HepG2 (cell line): ENCODE measurements around the gene ELANE. TPM values are rescaled to one million over a fixed set of nuclear protein-coding genes. Genes with fewer than 3 reads are reported as not detected.

Experiments used
- ATAC-seq: fragments of 200-7000 bp; cut with Tn5 transposase; 3 replicates; pipeline ENCODE4 v1.9.1; 2020; ENCODE audit warnings: mild to moderate bottlenecking, moderate library complexity
- BruUV-seq: library from RNA; stranded (reverse); fragments of 400-500 nt; replicated peaks from 2 replicates; lab custom pipeline; 2021; lab: Mats Ljungman, UMichigan
- CTCF ChIA-PET: fragments of 300-600 bp; formaldehyde crosslinking; extraction: SDS; loops from one replicate; lab custom pipeline; 2021; ENCODE audit warnings: low total read pairs, inconsistent platforms, low intra/inter-chr PET ratio; lab: Yijun Ruan, JAX
- POLR2A ChIA-PET: fragments of 350-600 bp; sonication (Branson Sonifier 250); formaldehyde crosslinking; loops from one replicate; lab custom pipeline; 2020; ENCODE audit warnings: antibody characterized with exemption, inconsistent platforms; lab: Yijun Ruan, JAX
- DNase-seq: peaks from one replicate; pipeline ENCODE4 v3.0.0-alpha.2; 2015; ENCODE audit warnings: low spot score
- FAIRE-seq: peaks from 3 replicates; lab custom pipeline; 2011; peaks lifted over from hg19 to GRCh38; lab: Jason Lieb, UNC
- H2AFZ ChIP-seq: one replicate; pipeline ENCODE4 v1.6.1; 2011; ENCODE audit warnings: low read length, inconsistent platforms
- H3K27ac ChIP-seq: fragments of 300-600 bp; 3 replicates; pipeline ENCODE4 v1.8.0; 2011; ENCODE audit warnings: mixed run types, mild to moderate bottlenecking, mixed read lengths, low read length, inconsistent platforms; ENCODE audit not compliant: insufficient read depth; ENCODE audit errors: extremely low read length
- H3K27me3 ChIP-seq, 2 experiments: fragments of 200-600 bp in 1 of 2; 2 replicates in 1 of 2; 3 replicates in 1 of 2; pipeline versions ENCODE4 v1.6.0 to v1.8.0; 2011; ENCODE audit warnings: low read length in 2 of 2, mild to moderate bottlenecking in 2 of 2, moderate library complexity in 2 of 2, inconsistent platforms in 1 of 2; ENCODE audit not compliant: insufficient read depth in 2 of 2, control insufficient read depth in 1 of 2
- H3K36me3 ChIP-seq, 2 experiments: fragments of 200-600 bp in 1 of 2; replicated peaks in 1 of 2; 2 replicates in 1 of 2; 3 replicates in 1 of 2; pipeline versions ENCODE4 v1.5.1 to v1.8.0; 2011; ENCODE audit warnings: low read length in 2 of 2, inconsistent platforms in 1 of 2; ENCODE audit not compliant: insufficient read depth in 2 of 2, control insufficient read depth in 1 of 2
- H3K4me1 ChIP-seq: 2 replicates; pipeline ENCODE4 v1.5.1; 2012; ENCODE audit warnings: low read length, inconsistent platforms; ENCODE audit not compliant: insufficient read depth
- H3K4me2 ChIP-seq: 2 replicates; pipeline ENCODE4 v1.6.0; 2011; ENCODE audit warnings: low read depth, low read length, inconsistent platforms
- H3K4me3 ChIP-seq, 3 experiments: fragments of 200-600 bp in 1 of 3; sonication (generic), shearing (Covaris generic) in 1 of 3; replicated peaks in 1 of 3; 2 replicates each; pipeline ENCODE4 v1.5.1; 2011 to 2016; ENCODE audit warnings: low read length in 3 of 3, inconsistent platforms in 2 of 3, low read depth in 2 of 3, mild to moderate bottlenecking in 2 of 3, control low read depth in 1 of 3, mixed read lengths in 1 of 3; ENCODE audit not compliant: insufficient read depth in 1 of 3
- H3K79me2 ChIP-seq: one replicate; pipeline ENCODE4 v1.6.1; 2011; ENCODE audit warnings: low read length, inconsistent platforms; ENCODE audit not compliant: insufficient read depth
- H3K9ac ChIP-seq: 2 replicates; pipeline ENCODE4 v1.6.0; 2011; ENCODE audit warnings: mild to moderate bottlenecking, low read depth, low read length, inconsistent platforms; ENCODE audit not compliant: insufficient read depth
- H3K9me3 ChIP-seq: 2 replicates; pipeline ENCODE4 v1.5.1; 2012; ENCODE audit warnings: mild to moderate bottlenecking, low read length
- H4K20me1 ChIP-seq: 2 replicates; pipeline ENCODE4 v1.6.0; 2011; ENCODE audit warnings: inconsistent platforms, mild to moderate bottlenecking, low read length, moderate library complexity; ENCODE audit not compliant: insufficient read depth
- ARID5B ChIP-seq: IDR thresholded peaks from 2 replicates; pipeline ENCODE4 v1.4.0; 2020; ENCODE audit warnings: mild to moderate bottlenecking, missing genetic modification reagents
- FOXO4 ChIP-seq: sonication (generic); formaldehyde crosslinking; conservative IDR thresholded peaks from 2 replicates; pipeline ENCODE4 v1.8.1; 2023; ENCODE audit warnings: missing genetic modification reagents
- PATZ1 ChIP-seq: sonication (generic); formaldehyde crosslinking; IDR thresholded peaks from 2 replicates; pipeline ENCODE4 v1.4.0; 2020; ENCODE audit warnings: missing genetic modification reagents
- SMAD3 ChIP-seq: sonication (generic); formaldehyde crosslinking; IDR thresholded peaks from 2 replicates; pipeline ENCODE4 v1.4.0; 2020; ENCODE audit warnings: missing genetic modification reagents
- WGBS: methylation state at CpG from one replicate; pipeline ENCODE4 v1.1.6; 2017; ENCODE audit warnings: low lambda C conversion rate; 5-methylcytosine and 5-hydroxymethylcytosine counted together
- in situ Hi-C: cut with HindIII; loops from 2 replicates; pipeline ENCODE4 v1.10.0; 2017; ENCODE audit warnings: low pct_unique_long_range_greater_than_20kb; ENCODE audit not compliant: extremely low pct_ligation_motif_present
- intact Hi-C: fragments of 100-400 bp; cut with micrococcal nuclease; formaldehyde crosslinking; loops from one replicate; pipeline ENCODE4 v1.10.0; 2022; ENCODE audit not compliant: unreplicated experiment
- polyA plus RNA-seq, 8 experiments: library from polyadenylated mRNA; depleted of rRNA in 3 of 8; stranded (reverse) in 7 of 8; unstranded in 1 of 8; fragments of >200 nt; fragmentation: Illumina TruSeq in 4 of 8; extraction: Trizol in 4 of 8; gene quantifications; 2 replicates each; pipeline versions ENCODE4 v1.2.1 to v1.2.3, GENCODE V29; 2011 to 2016; ENCODE audit warnings: low read depth in 4 of 8, missing spikeins in 1 of 8, mixed read lengths in 1 of 8; ENCODE audit not compliant: insufficient read depth in 1 of 8
- total RNA-seq, 5 experiments: library from RNA; depleted of rRNA; stranded (reverse); fragments of >200 nt; fragmentation: Illumina TruSeq; extraction: Trizol; gene quantifications; 2 replicates each; pipeline ENCODE4 v1.2.3, GENCODE V29; 2016; ENCODE audit warnings: low read depth in 1 of 5

The ELANE gene
- total and polyA plus RNA-seq, 2 of the 13 experiments (the other 11 are each of a cell fraction or from before 2014, with no cell fraction given) = not detected

GRCh38 chr19:835210-835810 is 16.8 kb upstream of the ELANE start:
- Histone ChIP-seq H3K79me2 (no peaks in the 10 kb centered on the region), H3K4me3 (no peak overlapping the region), H3K4me2 (no peak overlapping the region), H2AFZ (no peak overlapping the region), H3K4me1 (peaks cover 37% of the 10 kb centered on the region), H4K20me1 (no peaks in the 10 kb centered on the region), H3K27me3 (peaks cover 14 to 55% of the 10 kb centered on the region in 2 experiments), H3K27ac (no peak overlapping the region), H3K9me3 (no peaks in the 10 kb centered on the region), H3K36me3 (no peaks in the 10 kb centered on the region), H3K9ac (no peak overlapping the region)
- DNase-seq (no peak), FAIRE-seq (no peak), ATAC-seq (peak; percentile 25; the same call in 2 of the 3 replicates)
- no peak for TF ChIP-seq FOXO4 (CRISPR knock-in tag)
- no peak for TF ChIP-seq SMAD3 (CRISPR knock-in tag)
- no peak for TF ChIP-seq ARID5B
- TF ChIP-seq PATZ1 (CRISPR knock-in tag) = 0 out of 2 replicates have a peak, but pooled peaks have one; percentile 35
- in situ Hi-C loops (no loop called here), intact Hi-C loops (no loop called here)
- BruUV-seq = no TSS peak
- ChIA-PET POLR2A (no interaction called here), CTCF (no interaction called here)
- WGBS = 58% methylated on average over 22 of the region's 36 CpGs
